ENCODE data around the gene KCNT2. TPM values are rescaled to one million over a fixed set of nuclear protein-coding genes. Genes with fewer than 3 reads are reported as not detected.

The KCNT2 gene
- total and polyA plus RNA-seq, 9 of the 15 experiments (the other 6 are each of a cell fraction or from before 2014, with no cell fraction given): 0.13 to 0.73 (median 0.28) TPM

DNA sequence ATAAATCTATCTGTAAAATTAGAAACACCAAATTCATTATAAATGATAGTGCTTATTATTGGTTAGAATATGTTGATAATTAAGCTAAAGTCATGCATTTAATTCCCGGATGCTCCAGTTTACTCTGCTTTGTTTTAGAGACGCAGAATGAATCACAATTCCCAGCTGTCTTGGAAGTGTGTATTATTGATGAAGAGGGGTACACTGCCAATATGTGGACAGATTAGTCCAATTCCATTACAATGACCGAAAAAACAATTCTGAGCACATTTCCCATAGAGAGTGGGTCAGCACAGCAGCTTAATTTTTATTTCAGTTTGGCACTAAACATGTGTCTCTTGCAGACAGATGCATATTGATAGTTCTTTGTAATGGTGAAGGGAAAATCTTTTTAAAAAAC lies 146.7 kb downstream of the KCNT2 start (continued):
- TF ChIP-seq YBX1 (IDR thresholded peaks at IDR 0.05): no peak
- no peak for TF ChIP-seq ZNF175 (CRISPR knock-in tag; IDR thresholded peaks at IDR 0.05; ENCODE audit: low read depth)
- TF ChIP-seq ZC3H4 (CRISPR knock-in tag; IDR thresholded peaks at IDR 0.05; ENCODE audit: borderline replicate concordance): no peak
- TF ChIP-seq ARID1B (IDR thresholded peaks at IDR 0.05): no peak
- TF ChIP-seq, protein P1, sequence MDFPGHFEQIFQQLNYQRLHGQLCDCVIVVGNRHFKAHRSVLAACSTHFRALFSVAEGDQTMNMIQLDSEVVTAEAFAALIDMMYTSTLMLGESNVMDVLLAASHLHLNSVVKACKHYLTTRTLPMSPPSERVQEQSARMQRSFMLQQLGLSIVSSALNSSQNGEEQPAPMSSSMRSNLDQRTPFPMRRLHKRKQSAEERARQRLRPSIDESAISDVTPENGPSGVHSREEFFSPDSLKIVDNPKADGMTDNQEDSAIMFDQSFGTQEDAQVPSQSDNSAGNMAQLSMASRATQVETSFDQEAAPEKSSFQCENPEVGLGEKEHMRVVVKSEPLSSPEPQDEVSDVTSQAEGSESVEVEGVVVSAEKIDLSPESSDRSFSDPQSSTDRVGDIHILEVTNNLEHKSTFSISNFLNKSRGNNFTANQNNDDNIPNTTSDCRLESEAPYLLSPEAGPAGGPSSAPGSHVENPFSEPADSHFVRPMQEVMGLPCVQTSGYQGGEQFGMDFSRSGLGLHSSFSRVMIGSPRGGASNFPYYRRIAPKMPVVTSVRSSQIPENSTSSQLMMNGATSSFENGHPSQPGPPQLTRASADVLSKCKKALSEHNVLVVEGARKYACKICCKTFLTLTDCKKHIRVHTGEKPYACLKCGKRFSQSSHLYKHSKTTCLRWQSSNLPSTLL (IDR thresholded peaks at IDR 0.05): no peak

DNA sequence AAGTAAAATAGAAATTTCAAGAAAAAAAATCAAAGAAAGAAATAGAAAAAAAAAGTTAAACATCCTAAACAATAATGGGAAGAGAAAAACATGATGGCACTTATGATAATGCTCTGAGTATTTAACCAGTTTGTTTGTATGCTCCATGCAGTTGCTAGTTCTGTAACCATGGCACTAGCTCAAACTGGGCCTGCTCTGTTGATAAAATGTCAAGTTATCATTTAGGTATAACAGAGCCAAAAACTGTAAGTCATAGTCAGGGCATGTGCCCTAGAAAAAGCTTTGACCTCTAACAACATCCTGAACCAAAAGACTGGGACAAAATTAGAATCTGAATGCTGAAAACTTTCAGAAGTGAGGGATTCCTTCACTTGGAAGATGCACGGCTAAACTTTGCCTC lies 148.9 kb downstream of the KCNT2 start:
- ATAC-seq (no peak), DNase-seq (ENCODE audit: extremely low read depth in 1 of 4, low spot score in 3 of 4) (no peak), FAIRE-seq (no peak)
- Histone ChIP-seq H3K4me1 (replicated peaks in 1 of 2; ENCODE audit: control insufficient read depth in 2 of 2, insufficient read depth in 2 of 2, low read length in 2 of 2) (no peaks in the 10 kb centered on the region), H4K20me1 (replicated peaks; ENCODE audit: control insufficient read depth, insufficient read depth, low read length) (no peaks in the 10 kb centered on the region), H3K27me3 (ENCODE audit: control insufficient read depth in 2 of 2, insufficient read depth in 2 of 2, low read length in 2 of 2) (no peaks in the 10 kb centered on the region), H3K4me2 (ENCODE audit: insufficient read depth, low read length) (no peak overlapping the region), H3K36me3 (ENCODE audit: control insufficient read depth, insufficient read depth, low read length) (no peaks in the 10 kb centered on the region), H3K4me3 (no peak overlapping the region), H3K27ac (ENCODE audit: extremely low read depth, low read depth, low read length) (no peak overlapping the region), H2AFZ (ENCODE audit: low read depth, low read length) (no peak overlapping the region), H3K79me2 (ENCODE audit: control insufficient read depth, insufficient read depth, low read length) (no peaks in the 10 kb centered on the region), H3K9ac (ENCODE audit: insufficient read depth in 1 of 2, low read depth in 2 of 2, low read length in 2 of 2) (no peak overlapping the region), H3K9me1 (ENCODE audit: control insufficient read depth, insufficient read depth, low read length) (no peaks in the 10 kb centered on the region), H3K9me3 (replicated peaks; ENCODE audit: control insufficient read depth, insufficient read depth, low read depth, low read length) (no peaks in the 10 kb centered on the region)
- 60% methylated on average over 1 of the region's 1 CpG for WGBS (ENCODE audit: insufficient coverage, low coverage, missing lambda C conversion rate)
- intact Hi-C loops (cut with micrococcal nuclease): no loop called here
- ChIA-PET CTCF (ENCODE audit: low intra/inter-chr PET ratio) (no interaction called here), POLR2A (no interaction called here)
- BruUV-seq (replicated peaks): no TSS peak
- in situ Hi-C loops (cut with MboI): no loop called here
- no peak for TF ChIP-seq U2AF1 (optimal IDR thresholded peaks at IDR 0.05; ENCODE audit: low read depth, low read length)
- no peak for TF ChIP-seq ZNF766 (CRISPR knock-in tag; conservative IDR thresholded peaks at IDR 0.05)
- TF ChIP-seq, protein P2, sequence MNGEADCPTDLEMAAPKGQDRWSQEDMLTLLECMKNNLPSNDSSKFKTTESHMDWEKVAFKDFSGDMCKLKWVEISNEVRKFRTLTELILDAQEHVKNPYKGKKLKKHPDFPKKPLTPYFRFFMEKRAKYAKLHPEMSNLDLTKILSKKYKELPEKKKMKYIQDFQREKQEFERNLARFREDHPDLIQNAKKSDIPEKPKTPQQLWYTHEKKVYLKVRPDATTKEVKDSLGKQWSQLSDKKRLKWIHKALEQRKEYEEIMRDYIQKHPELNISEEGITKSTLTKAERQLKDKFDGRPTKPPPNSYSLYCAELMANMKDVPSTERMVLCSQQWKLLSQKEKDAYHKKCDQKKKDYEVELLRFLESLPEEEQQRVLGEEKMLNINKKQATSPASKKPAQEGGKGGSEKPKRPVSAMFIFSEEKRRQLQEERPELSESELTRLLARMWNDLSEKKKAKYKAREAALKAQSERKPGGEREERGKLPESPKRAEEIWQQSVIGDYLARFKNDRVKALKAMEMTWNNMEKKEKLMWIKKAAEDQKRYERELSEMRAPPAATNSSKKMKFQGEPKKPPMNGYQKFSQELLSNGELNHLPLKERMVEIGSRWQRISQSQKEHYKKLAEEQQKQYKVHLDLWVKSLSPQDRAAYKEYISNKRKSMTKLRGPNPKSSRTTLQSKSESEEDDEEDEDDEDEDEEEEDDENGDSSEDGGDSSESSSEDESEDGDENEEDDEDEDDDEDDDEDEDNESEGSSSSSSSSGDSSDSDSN (IDR thresholded peaks at IDR 0.05; ENCODE audit: borderline replicate concordance in 1 of 2, low read depth in 2 of 2, low read length in 2 of 2): no peak
- peak; percentile 5; the same call in 1 of the 2 replicates for TF ChIP-seq RFX1 (IDR thresholded peaks at IDR 0.05)
- peak; percentile 71 for TF ChIP-seq FOXJ2 (tag; IDR thresholded peaks at IDR 0.05)
- TF ChIP-seq MAFG (tag; conservative IDR thresholded peaks at IDR 0.05): no peak
- no peak for TF ChIP-seq LCOR (CRISPR knock-in tag; IDR thresholded peaks at IDR 0.05)
